Activated CD4-positive, alpha-beta T cell treated with anti-CD3 and anti-CD28 coated beads, Interleukin-2, amount 50 U/mL, for 48 hours (primary cell): Measurements from ENCODE around the gene HPF1.
A peak's percentile ranks its signal among the peaks of the same experiment; 100 is the strongest.
"Not testable (repeated sequence)": the region's sequence is repeated elsewhere in the genome, so short reads cannot be mapped to it uniquely, and the experiment has no call there.

Experiments used
- DNase-seq, 2 experiments: peaks; one replicate each; pipeline ENCODE4 v3.0.0-alpha.2; 2020

Gene HPF1

DNA sequence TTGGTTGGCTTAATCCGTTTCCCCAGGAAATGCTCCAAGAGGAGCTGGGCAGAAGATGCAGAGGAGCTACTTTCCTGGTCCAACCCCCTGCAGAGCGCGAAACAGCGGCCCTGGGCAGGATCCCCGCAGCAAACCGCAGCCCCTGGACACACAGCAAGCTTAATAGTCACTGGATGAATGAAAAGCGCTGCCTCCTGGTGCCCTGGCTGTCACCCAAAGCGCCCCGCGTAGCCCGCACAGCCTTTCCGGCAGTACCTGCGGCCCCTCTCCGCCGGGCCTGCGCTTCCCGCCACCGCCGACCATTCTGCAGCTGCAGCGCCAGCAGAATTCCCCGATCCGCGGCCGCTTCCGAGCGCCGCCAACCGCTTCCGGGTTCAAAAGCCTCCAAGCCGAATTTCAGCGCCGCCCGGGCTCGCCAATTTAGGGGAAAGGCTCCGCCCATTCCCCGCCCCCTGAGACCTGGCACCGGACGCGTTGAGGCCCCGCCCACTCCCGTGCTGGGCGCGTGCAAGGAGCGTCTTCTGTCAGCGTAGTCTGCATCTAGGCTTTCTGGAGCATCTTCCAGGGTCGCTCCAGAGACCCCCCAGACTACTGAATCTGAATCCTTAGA lies at the start of gene HPF1:
HPF1 (minus strand) TSS at position 370 of the 610 bp plus-strand sequence; CDS start at position 303, 67 bp downstream.
- DNase-seq: peak; percentile 97 to 98

GRCh38 chr4:169806770-169807169 lies 49.0 kb upstream of the HPF1 start:
- not testable (repeated sequence) for DNase-seq

- no peak for DNase-seq
These were observed 45.7 kb upstream of the HPF1 start for GRCh38 chr4:169803413-169803812.

DNA sequence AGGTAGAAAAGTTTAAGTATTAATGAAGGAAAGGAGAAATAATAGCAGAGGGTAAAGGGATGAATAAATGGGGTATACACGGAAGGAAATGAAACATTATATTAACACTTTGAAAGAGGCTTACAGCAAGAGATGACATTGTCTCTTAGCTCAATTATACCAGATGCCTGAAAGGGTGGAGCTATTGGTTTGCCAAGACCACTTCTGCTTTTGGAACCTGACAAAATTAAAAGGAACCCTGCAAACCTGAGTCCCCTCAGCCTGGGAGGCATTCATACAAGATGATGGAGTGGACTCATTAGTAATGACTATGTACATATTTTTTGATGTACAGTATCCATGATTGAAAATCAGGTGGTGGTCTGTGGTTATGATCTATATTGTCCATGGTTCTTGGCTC lies 45.1 kb upstream of the HPF1 start:
- no peak for DNase-seq

DNA sequence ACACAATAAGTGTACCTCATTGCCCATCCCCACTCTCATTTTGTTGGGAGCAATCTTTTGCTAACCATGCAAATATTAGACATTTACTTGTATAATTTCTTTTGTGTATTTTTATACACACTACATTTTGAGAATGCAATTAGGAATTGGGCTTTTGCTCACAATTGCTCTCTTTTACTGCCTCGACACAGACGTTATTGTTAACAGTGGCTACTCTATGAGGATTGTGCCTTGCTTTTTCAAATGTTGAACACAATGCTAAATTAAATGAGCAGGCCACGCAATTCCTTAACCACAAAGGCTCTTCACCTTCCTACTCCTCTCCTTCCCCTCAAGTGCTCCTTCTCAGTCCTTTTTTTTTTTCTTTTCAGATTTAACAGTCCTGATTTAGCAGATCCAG lies 42.8 kb upstream of the HPF1 start:
- no peak for DNase-seq

DNA sequence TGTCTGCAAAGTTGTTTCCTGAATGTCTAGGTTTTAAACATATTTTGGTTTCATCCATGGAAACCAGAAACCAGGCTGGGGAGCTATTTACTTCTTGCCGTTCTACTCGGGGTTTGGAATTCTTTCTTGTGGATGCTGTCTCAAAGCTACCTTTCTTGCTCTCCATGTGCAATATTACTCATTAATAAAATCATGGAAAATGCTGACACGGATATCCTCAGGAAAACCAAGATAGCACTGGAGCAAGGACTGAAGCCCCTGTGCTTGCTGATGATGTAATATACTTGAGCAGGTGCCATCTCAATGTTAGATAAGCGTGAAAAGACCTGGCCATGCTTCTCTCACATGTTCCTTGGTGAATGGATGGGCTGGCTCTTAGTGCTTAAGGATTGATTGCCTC lies 41.5 kb upstream of the HPF1 start:
- no peak for DNase-seq

- no peak for DNase-seq
These were observed 37.8 kb upstream of the HPF1 start for GRCh38 chr4:169795585-169795984.

- peak; percentile 12 for DNase-seq
These were observed 33.9 kb upstream of the HPF1 start for GRCh38 chr4:169791527-169792156.

DNA sequence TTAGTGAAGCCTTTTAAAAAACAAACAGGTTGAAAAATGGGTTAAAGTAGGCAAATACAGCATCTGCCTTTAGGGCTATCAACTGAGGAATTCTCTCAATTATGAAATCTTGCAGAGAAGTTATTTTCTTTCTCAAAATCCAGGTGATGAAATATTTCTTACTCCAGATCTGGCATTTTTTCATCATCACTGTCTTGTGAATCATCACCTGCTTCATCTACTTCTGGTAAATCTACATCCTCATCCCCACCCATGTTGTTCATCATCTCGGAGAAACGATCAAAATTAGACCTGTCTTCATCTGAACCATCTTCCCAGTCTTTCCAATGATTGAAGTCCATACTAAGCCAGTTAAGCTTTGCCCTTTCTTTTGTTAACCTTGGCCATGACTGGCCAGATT lies 33.3 kb upstream of the HPF1 start:
- DNase-seq: no peak

DNA sequence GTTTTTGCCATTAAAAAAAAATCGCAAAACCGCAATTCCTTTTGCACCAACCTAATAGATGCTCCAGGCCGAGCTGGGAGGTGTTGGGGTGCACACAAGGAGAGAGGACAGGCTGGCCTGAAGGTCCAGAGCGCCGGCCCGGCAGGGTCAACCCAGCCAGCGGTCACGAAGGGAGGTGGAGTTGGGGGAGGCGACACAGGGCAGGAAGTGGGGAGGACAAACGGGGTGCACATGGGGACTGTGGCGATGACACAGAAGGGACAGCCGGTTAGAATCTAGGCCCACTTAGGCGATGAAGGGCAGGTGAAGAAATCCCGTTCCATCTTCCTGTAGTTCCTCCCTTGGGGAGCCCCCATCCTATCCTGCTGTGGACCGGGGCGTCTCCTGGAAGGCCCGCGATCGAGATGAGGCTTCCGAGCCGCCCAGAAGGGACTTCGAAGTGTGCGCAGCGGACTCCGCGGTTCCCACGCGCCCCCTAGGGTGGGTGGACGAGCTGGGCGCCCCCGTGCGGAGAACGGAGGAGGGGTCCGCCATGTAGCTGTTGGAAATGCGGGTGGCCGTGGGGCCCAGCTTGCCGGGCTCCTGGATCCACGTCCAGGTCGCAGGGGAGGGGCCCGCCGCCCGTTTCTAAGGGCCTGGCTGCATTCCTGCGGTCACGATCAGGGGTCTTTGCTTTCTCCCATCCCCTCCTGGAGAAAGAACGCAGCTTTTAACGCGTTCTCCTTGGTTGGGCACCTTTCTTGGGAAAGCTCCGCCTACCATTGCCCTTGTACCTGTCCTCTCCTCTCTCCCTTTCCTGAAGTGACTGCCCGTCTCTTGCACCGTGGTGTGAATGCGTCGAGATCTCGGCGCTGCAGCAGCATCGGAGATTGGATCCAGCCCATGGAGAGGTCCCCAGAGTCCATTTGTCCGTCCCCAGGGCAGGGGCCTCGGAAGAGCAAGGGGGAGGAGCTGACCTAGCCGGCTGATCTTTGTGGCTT lies 17.0 kb upstream of the HPF1 start:
- peak; percentile 11 to 19 for DNase-seq

DNA sequence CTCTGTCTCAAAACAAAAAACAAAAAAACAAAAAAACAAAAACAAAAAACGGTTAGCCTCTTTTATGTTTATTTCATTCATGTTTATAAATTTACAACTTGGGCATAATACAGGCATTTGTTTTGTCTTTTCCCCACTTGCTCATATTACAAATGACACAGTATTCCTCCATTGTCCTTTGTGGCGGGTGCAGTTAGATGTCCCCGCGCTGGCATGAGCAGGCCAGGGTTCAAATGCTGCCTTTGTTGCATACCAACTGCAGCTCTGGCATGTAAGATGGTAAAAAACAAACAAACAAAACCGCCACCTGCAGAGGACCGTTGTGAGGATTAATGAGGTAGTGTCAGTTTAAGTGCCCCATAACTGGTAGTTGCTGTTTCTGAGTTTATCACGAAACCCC lies 16.1 kb upstream of the HPF1 start:
- no peak for DNase-seq

DNA sequence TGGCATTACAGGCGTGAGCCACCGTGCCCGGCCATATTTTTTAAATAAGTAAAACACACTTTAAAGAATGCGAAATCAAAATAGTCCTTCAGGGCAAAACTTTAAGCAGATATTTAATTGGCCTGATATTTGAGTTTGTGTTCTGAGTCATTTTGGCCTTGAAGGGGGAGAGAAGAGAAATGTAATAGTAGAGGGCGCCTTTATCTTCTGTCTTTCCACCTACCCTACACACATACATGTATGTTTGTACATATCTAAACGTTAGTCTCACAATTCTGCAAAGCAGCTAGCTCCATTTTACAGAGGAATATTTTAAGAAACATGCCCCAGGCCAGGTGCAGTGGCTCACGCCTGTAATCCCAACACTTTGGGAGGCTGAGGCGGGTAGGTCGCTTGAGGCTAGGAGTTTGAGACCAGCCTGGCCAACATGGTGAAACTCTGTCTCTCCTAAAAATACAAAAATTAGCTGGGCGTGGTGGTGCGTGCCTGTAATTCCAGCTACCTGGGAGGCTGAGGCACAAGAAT lies 13.9 kb upstream of the HPF1 start:
- DNase-seq: not testable (repeated sequence)

- no peak for DNase-seq
These were observed 12.7 kb upstream of the HPF1 start for GRCh38 chr4:169770416-169770815.

DNA sequence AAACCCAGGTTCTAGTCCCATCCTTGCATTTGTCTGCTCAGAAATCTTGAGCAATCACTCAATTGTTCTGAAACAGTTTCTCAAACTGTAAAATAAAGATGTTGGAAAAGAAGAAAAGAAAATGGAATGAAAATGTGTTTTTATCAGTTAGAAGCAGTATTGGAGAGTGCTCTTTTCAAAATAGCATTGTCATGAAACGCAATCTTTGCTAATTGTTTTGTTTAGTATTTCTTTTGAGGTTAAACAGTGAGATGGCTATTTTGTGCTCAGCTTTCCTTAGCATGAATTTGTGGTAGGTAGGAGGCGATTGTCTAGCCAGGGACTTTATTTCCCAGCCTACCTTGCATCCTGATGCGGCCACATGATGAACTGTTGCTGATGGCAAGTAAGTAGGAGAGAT lies 10.6 kb upstream of the HPF1 start:
- no peak for DNase-seq

DNA sequence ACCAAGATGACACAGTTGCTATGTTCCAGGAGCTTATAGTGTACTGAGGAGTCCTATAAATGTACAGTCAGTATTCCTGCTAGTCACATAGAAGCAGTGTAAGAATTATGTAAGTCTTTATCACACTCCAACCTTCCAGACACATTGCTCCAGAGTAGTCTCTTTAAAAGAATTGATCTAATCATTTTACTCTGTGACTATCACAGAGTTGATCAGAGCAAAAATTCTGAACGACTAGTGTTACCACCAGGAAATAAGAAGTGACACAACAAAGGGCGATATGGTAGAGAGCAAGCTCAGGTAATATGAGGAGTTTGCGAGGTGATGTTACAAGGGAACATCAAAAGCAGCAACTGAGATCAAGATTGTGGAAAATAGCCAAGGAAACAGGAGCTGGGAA lies 9.0 kb upstream of the HPF1 start:
- DNase-seq: no peak

- DNase-seq: no peak
These were observed 8.1 kb upstream of the HPF1 start for GRCh38 chr4:169765835-169766234.

DNA sequence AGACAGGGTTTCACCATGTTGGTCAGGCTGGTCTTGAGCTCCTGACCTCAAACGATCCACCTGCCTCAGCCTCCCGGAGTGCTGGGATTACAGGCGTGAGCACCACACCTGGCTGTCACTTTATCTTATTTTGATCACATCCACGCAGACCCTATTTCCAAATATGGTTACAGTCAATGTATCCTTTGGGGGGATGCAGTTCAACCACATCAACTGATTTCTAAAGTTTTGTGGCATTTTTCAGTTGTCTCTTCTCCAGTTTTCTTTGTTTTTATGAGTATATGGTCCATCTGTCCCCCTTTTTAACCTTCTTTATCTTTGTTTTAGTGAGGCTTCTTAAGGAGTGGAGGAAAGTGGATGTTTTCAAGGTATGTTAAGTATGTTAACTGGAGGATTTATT lies 4.1 kb upstream of the HPF1 start:
- no peak for DNase-seq

DNA sequence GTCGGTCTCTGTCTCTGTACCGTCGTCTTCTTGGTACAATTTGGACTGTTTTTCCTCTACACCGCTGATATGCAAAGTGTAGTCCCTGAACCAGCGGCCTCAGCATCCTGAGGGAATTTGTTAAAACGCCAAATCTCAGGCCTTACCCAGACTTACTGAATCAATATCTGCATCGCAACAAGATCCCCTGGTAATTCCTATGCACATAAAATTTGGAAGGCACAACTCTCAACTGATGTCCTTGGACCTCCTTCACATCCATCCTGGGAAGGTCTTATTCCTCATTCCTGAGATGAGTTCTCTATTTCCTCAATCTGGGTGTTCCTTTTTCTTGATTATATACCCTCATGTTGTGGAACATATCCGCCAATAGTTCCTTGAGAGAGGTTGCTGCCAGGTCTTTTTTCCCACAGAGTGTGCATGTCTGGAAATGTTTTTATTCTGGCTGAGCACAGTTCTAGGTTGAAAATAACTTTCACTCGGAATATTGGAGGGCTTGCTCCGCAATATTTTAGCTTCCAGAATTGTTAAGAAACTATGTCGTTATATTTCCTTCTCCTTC lies 738 bp upstream of the HPF1 start:
- DNase-seq: no peak

GRCh38 chr4:169756971-169757574 lies 671 bp downstream of the HPF1 start:
- no peak for DNase-seq

GRCh38 chr4:169745291-169745690 lies 12.5 kb downstream of the HPF1 start:
- no peak for DNase-seq

GRCh38 chr4:169744601-169745000 lies 13.1 kb downstream of the HPF1 start:
- no peak for DNase-seq

DNA sequence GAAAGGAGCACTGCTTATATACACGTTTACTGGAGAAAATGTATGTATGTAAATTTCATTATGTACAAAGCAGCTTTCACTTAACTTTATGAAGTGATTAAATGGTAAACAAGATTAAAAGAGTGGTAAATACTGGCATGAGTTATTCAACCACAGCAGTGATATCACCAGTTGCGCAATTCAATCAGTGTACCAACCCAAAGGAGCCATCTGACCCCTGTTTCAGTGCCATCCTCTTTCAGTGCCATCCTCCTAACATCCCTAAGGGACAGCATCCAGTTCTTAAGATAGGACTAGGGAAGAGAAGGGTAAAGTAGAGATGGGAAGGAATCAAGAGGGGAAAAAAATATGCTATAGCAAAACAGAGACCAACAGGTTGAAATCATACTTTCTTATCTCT lies 16.2 kb downstream of the HPF1 start:
- DNase-seq: no peak

- DNase-seq: not testable (repeated sequence)
These were observed 19.1 kb downstream of the HPF1 start for GRCh38 chr4:169738604-169739003.
